Right renal cortex interstitium (tissue), 3 donors: Measurements from ENCODE around the gene SAMD9L. TPM values are rescaled to one million over a fixed set of nuclear protein-coding genes. Genes with fewer than 3 reads are reported as not detected.

ENCODE experiments used
- polyA plus RNA-seq, 3 donors: library from polyadenylated mRNA; unstranded; fragments of 120-200 nt; gene quantifications; one replicate each; pipeline ENCODE4 v1.2.1, GENCODE V29; 2013; ENCODE audit not compliant: insufficient read length in 3 of 3

SAMD9L gene
- polyA plus RNA-seq, 3 donors, result 2.5 to 4.5 (median 3.2) TPM

Other genes starting within 250 kb of the SAMD9L start
- 1 to 10 TPM; 6.2 to 7.4 (median 7.0) TPM for gene SAMD9, start 30.4 kb downstream of the SAMD9L start, polyA plus RNA-seq
- gene HEPACAM2, start 78.1 kb upstream of the SAMD9L start, polyA plus RNA-seq, result 1 to 10 TPM; 6.5 to 8.1 (median 6.8) TPM
- 10 to 100 TPM; 32.4 to 36.9 (median 33.5) TPM for gene VPS50, start 84.0 kb upstream of the SAMD9L start, polyA plus RNA-seq